Natural killer cell (primary cell): ENCODE measurements around the gene SAE1. TPM values are rescaled to one million over a fixed set of nuclear protein-coding genes. Genes with fewer than 3 reads are reported as not detected.

Experiments
- ATAC-seq, 3 donors: fragments of 150-1000 bp in 2 of 3; fragments of 200-7000 bp in 1 of 3; cut with Tn5 transposase; 1 replicate in 1 of 3; 2 replicates in 2 of 3; pipeline ENCODE4 v1.10.0; 2021; ENCODE audit warnings: mild to moderate bottlenecking in 2 of 3, moderate library complexity in 2 of 3
- DNase-seq, 2 donors: peaks; one replicate each; pipeline versions ENCODE4 v3.0.0 to v3.0.0-alpha.2; 2013 to 2021; ENCODE audit warnings: mixed read lengths in 1 of 2
- H3K27ac ChIP-seq: one replicate; pipeline ENCODE4 v1.5.1; 2013; ENCODE audit warnings: mild to moderate bottlenecking, low read length
- H3K27me3 ChIP-seq: one replicate; pipeline ENCODE4 v1.6.1; 2013; ENCODE audit warnings: low read length; ENCODE audit not compliant: control insufficient read depth, insufficient read depth
- H3K36me3 ChIP-seq: one replicate; pipeline ENCODE4 v1.6.1; 2013; ENCODE audit warnings: low read length; ENCODE audit not compliant: control insufficient read depth, insufficient read depth
- H3K4me1 ChIP-seq: one replicate; pipeline ENCODE4 v1.6.1; 2013; ENCODE audit warnings: low read length; ENCODE audit not compliant: control insufficient read depth, insufficient read depth
- H3K4me3 ChIP-seq: one replicate; pipeline ENCODE4 v1.5.1; 2013; ENCODE audit warnings: low read length
- H3K9me3 ChIP-seq: one replicate; pipeline ENCODE4 v1.6.1; 2013; ENCODE audit warnings: low read length; ENCODE audit not compliant: control insufficient read depth, insufficient read depth
- H3K27ac Mint-ChIP-seq, 2 donors: one replicate each; pipeline ENCODE4 v1.8.0; 2022; ENCODE audit warnings: mild to moderate bottlenecking in 2 of 2, mixed read lengths in 2 of 2, moderate library complexity in 1 of 2
- H3K27me3 Mint-ChIP-seq, 2 donors: one replicate each; pipeline ENCODE4 v1.8.0; 2022; ENCODE audit warnings: low read depth in 2 of 2, mixed read lengths in 2 of 2
- H3K36me3 Mint-ChIP-seq: one replicate; pipeline ENCODE4 v1.8.0; 2022; ENCODE audit warnings: mixed read lengths
- H3K4me1 Mint-ChIP-seq, 2 donors: one replicate each; pipeline ENCODE4 v1.8.0; 2022; ENCODE audit warnings: mixed read lengths in 2 of 2
- H3K4me3 Mint-ChIP-seq: one replicate; pipeline ENCODE4 v1.8.0; 2022; ENCODE audit warnings: mild to moderate bottlenecking, moderate library complexity, mixed read lengths
- H3K9me3 Mint-ChIP-seq, 2 donors: one replicate each; pipeline ENCODE4 v1.8.0; 2022; ENCODE audit warnings: mixed read lengths in 2 of 2
- WGBS: methylation state at CpG from one replicate; pipeline ENCODE4 v1.1.7; 2013; ENCODE audit warnings: missing lambda C conversion rate; ENCODE audit not compliant: insufficient coverage; 5-methylcytosine and 5-hydroxymethylcytosine counted together
- intact Hi-C: fragments of 100-400 bp; cut with micrococcal nuclease; formaldehyde crosslinking; loops from one replicate; pipeline ENCODE4 v1.14.2; 2022
- total RNA-seq, 4 donors: library from RNA; stranded (reverse); fragments of 120-200 nt in 1 of 4; gene quantifications; one replicate each; pipeline versions ENCODE4 v1.2.3 to v1.2.4, GENCODE V29; 2013 to 2022
- TF ChIP-seq, protein P1 (sequence below): fragments of 200-600 bp; IDR thresholded peaks from one replicate; pipeline ENCODE4 v1.8.0; 2022; ENCODE audit warnings: antibody characterized with exemption

The SAE1 gene
- total RNA-seq, 3 donors from 2014 or later (not counting 1 experiment from before 2014, with no cell fraction given): 42.5 to 49.3 (median 46.0) TPM

DNA sequence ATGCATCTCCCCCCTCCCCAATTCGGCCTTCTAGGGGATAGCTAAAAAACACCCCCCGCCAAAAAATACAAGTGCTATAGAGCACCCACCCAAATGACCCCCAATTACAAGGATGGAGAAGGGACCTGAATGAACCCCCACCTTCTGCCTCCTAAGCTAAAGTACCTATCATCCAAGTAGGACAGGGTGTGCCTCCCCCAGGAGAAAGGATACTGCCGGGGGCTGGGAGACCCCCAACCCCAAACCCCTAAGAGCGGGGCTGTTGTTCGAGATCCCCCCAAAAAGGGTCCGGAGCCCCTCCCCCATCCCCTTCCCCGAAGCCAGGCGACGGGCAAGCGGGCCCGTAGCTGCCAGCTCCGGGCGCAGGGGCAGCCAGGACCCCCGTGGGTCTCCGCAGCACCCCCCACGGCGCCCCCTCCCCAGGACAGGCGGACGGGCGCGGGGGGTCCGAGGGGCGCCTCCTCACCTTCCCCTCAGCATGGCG, 18.9 kb upstream of the SAE1 start:
- Histone ChIP-seq H3K36me3 (peaks cover 3% of the 10 kb centered on the region), H3K27ac (peak overlapping the region; percentile 98), H3K4me3 (peak overlapping the region; percentile 83), H3K27me3 (no peaks in the 10 kb centered on the region), H3K4me1 (peaks cover 27% of the 10 kb centered on the region), H3K9me3 (no peaks in the 10 kb centered on the region)
- H3K27ac Mint-ChIP-seq: peak overlapping the region; percentile 99 to 100
- H3K36me3 Mint-ChIP-seq: no peaks in the 10 kb centered on the region
- peaks cover 0 to 4% of the 10 kb centered on the region in 2 donors for H3K27me3 Mint-ChIP-seq
- TF ChIP-seq, protein P1, sequence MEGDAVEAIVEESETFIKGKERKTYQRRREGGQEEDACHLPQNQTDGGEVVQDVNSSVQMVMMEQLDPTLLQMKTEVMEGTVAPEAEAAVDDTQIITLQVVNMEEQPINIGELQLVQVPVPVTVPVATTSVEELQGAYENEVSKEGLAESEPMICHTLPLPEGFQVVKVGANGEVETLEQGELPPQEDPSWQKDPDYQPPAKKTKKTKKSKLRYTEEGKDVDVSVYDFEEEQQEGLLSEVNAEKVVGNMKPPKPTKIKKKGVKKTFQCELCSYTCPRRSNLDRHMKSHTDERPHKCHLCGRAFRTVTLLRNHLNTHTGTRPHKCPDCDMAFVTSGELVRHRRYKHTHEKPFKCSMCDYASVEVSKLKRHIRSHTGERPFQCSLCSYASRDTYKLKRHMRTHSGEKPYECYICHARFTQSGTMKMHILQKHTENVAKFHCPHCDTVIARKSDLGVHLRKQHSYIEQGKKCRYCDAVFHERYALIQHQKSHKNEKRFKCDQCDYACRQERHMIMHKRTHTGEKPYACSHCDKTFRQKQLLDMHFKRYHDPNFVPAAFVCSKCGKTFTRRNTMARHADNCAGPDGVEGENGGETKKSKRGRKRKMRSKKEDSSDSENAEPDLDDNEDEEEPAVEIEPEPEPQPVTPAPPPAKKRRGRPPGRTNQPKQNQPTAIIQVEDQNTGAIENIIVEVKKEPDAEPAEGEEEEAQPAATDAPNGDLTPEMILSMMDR: no peak
- H3K9me3 Mint-ChIP-seq: no peaks in the 10 kb centered on the region
- H3K4me3 Mint-ChIP-seq: peak overlapping the region; percentile 99
- DNase-seq (no peak), ATAC-seq (no peak)
- peaks cover 61 to 64% of the 10 kb centered on the region in 2 donors for H3K4me1 Mint-ChIP-seq
- WGBS: under 1% methylated on average over 24 of the region's 24 CpGs
- intact Hi-C loops: loop anchor here (2.0 to 5.0 kb wide), 4 partner anchors 19 to 509 kb away; partner anchors contain the start of genes CALM3 and SAE1

GRCh38 chr19:47112166-47112996, 18.3 kb upstream of the SAE1 start:
- Histone ChIP-seq H3K36me3 (peaks cover 3% of the 10 kb centered on the region), H3K9me3 (no peaks in the 10 kb centered on the region), H3K27ac (peak overlapping the region; percentile 98), H3K4me1 (peaks cover 22% of the 10 kb centered on the region), H3K27me3 (no peaks in the 10 kb centered on the region), H3K4me3 (peak overlapping the region; percentile 83)
- TF ChIP-seq, protein P1: no peak
- DNase-seq: peak; percentile 77 to 95
- peaks cover 0 to 4% of the 10 kb centered on the region in 2 donors for H3K27me3 Mint-ChIP-seq
- H3K9me3 Mint-ChIP-seq: no peaks in the 10 kb centered on the region
- intact Hi-C loops: loop anchor here (2.0 to 5.0 kb wide), 4 partner anchors 18 to 510 kb away; partner anchors contain the start of genes CALM3 and SAE1
- under 1% methylated on average over 74 of the region's 85 CpGs for WGBS
- H3K36me3 Mint-ChIP-seq: no peaks in the 10 kb centered on the region
- peak; percentile 23 to 38 (median 27) for ATAC-seq
- H3K27ac Mint-ChIP-seq: peak overlapping the region; percentile 99 to 100
- peak overlapping the region; percentile 99 for H3K4me3 Mint-ChIP-seq
- H3K4me1 Mint-ChIP-seq: peaks cover 54 to 57% of the 10 kb centered on the region in 2 donors

DNA sequence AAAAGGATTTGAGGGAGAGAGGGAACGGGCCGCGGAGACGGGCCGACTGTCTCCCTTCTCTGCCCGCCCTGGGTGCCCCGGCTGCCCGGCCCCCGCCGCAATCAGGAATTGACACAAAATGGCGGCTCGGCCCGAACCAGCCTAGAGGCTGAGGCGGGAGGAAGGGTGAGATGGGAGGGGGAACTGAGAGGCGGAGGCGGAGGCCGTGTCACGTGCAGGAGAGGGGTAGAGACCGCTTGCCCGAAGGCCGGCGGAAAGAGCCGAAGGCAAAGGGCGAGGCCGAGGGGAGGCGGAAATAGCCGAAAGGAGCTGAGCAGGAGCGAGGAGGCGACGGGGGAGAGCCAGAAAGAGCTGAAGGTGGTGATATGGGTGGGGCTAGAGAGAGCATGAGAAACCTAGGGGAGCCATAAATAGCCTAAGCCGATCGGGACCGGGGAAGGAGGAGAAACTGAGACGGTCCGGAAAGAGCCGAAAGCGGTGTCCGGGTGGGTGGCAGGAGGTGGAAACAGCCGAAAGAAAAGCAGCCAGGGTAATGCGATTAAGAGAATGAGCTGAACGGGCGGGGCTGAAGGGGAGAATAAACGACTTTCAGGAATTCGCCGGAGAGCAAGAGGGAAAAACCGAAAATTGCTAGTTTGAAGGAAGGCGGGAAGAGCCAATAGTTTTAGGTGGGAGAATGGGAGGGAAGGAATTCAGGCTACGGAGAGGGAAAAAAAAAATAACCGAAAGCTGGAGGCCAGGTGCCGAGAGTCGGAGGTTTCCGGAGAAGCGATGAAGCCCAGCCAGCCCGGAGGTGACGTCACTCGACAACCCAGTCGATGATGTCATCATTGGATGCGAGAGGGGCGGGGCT, 17.4 kb upstream of the SAE1 start, which contains the start of gene ZC3H4:
ZC3H4 (minus strand) TSS at position 780 of the 853 bp plus-strand sequence. CDS start 1,192 bp downstream, outside the sequence.
- Histone ChIP-seq H3K27me3 (no peaks in the 10 kb centered on the region), H3K4me3 (peak within 1 kb of the TSS; percentile 83), H3K27ac (peak within 1 kb of the TSS; percentile 98), H3K36me3 (peaks cover 3% of the 10 kb centered on the region), H3K4me1 (peaks cover 13% of the 10 kb centered on the region), H3K9me3 (no peaks in the 10 kb centered on the region)
- intact Hi-C loops: loop anchor here (1.0 to 5.0 kb wide), 5 partner anchors 18 to 511 kb away; partner anchors contain the start of genes ARHGAP35, CALM3 and SAE1
- no peaks in the 10 kb centered on the region for H3K36me3 Mint-ChIP-seq
- no peaks in the 10 kb centered on the region for H3K9me3 Mint-ChIP-seq
- DNase-seq: peak; percentile 99
- peak within 1 kb of the TSS; percentile 99 to 100 for H3K27ac Mint-ChIP-seq
- H3K27me3 Mint-ChIP-seq: peaks cover 0 to 4% of the 10 kb centered on the region in 2 donors
- peak within 1 kb of the TSS; percentile 99 for H3K4me3 Mint-ChIP-seq
- WGBS: under 1% methylated on average over 59 of the region's 59 CpGs
- TF ChIP-seq, protein P1: no peak
- ATAC-seq: peak; percentile 79 to 94 (median 83)
- H3K4me1 Mint-ChIP-seq: peaks cover 46 to 49% of the 10 kb centered on the region in 2 donors
